ENCODE results near the gene LRRC32. TPM values are rescaled to one million over a fixed set of nuclear protein-coding genes. Genes with fewer than 3 reads are reported as not detected.

The LRRC32 gene
- total RNA-seq, 1 experiment from 2014 or later, result 0.15 TPM

DNA sequence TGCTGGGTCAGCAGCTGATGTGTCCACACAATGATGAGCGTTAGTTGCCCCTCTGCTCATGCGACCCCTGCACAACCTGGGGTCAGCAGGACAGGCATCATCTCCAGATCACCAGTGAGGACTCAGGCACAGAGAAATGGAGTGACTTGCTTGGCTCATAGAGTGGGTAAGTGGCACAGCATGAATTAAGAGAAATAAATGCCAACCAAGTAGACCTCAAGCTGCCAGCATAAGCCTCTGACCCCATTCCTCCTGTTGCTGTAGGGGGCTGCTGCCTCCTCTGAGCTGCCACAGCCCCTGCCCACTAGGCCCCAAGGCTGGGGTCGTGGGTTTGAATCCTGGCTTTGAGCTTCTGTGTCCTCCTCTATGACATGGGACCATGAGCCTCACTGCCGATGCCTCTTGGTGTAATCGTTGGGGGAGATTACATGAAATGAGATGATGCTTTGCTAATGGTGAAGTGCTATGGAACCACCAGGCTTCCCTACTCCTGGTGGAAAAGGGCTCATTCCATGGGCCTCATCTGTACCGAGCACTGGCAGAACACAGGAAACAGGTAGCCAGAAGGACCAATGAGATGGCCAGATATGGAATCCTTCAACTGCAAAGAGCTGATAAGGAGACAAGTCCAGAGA, 33.6 kb downstream of the LRRC32 start (continued):
- TF ChIP-seq, protein P1, sequence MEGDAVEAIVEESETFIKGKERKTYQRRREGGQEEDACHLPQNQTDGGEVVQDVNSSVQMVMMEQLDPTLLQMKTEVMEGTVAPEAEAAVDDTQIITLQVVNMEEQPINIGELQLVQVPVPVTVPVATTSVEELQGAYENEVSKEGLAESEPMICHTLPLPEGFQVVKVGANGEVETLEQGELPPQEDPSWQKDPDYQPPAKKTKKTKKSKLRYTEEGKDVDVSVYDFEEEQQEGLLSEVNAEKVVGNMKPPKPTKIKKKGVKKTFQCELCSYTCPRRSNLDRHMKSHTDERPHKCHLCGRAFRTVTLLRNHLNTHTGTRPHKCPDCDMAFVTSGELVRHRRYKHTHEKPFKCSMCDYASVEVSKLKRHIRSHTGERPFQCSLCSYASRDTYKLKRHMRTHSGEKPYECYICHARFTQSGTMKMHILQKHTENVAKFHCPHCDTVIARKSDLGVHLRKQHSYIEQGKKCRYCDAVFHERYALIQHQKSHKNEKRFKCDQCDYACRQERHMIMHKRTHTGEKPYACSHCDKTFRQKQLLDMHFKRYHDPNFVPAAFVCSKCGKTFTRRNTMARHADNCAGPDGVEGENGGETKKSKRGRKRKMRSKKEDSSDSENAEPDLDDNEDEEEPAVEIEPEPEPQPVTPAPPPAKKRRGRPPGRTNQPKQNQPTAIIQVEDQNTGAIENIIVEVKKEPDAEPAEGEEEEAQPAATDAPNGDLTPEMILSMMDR (IDR thresholded peaks at IDR 0.05), result no peak

DNA sequence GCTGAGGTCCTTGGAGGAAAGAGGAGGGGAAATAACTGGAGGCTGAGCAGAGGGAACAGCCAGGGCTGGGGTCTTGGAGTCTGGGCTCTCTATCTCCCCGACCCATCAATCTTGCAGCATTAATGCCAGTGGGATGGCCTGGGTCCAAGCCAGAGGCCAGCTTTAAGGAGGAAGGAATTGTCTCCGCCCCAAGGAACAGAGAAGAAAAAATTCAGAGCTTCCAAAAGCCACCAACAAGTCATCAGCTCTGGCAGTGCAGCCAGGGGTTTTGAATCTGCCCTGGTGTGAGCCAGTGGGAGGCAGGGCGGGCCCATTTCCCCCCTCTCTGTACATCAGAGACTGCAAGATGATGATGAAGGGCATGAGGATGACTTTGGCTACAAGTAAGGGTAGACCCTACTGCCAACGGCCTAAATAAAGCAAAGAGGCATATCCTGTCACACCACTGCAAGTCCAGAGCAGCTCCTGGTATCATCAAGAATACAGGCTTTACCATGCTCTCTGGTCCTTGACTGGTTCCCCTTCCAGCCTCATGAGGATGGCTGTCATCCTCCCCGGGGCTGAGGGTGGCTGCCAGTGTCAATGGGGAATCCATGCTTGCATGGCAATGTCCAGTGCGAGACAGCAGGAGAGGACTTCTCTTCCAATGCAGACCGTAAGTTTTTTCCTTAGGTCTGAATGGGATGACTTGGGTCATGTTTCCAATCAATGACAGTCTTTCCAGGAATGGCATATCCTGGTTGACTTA, 34.4 kb downstream of the LRRC32 start:
- no TSS peak for BruUV-seq (replicated peaks)
- POLR2A ChIA-PET, result no interaction called here
- no peaks in the 10 kb centered on the region for H3K9me3 ChIP-seq (ENCODE audit: control insufficient read depth, insufficient read depth, low read depth, low read length)
- CTCF ChIA-PET, result interaction anchor here (0.5 kb wide), 1 partner anchor 164 kb away, joined by 3 read pairs; no protein-coding TSS in a partner anchor
- TF ChIP-seq POLR2AphosphoS5 (IDR thresholded peaks at IDR 0.05; ENCODE audit: low read depth, low read length) (no peak), TCF7L2 (IDR thresholded peaks at IDR 0.05; ENCODE audit: low read depth, low read length) (no peak), SIN3A (IDR thresholded peaks at IDR 0.05; ENCODE audit: borderline replicate concordance, insufficient read depth, low read depth, low read length) (no peak)
- TF ChIP-seq, protein P2, sequence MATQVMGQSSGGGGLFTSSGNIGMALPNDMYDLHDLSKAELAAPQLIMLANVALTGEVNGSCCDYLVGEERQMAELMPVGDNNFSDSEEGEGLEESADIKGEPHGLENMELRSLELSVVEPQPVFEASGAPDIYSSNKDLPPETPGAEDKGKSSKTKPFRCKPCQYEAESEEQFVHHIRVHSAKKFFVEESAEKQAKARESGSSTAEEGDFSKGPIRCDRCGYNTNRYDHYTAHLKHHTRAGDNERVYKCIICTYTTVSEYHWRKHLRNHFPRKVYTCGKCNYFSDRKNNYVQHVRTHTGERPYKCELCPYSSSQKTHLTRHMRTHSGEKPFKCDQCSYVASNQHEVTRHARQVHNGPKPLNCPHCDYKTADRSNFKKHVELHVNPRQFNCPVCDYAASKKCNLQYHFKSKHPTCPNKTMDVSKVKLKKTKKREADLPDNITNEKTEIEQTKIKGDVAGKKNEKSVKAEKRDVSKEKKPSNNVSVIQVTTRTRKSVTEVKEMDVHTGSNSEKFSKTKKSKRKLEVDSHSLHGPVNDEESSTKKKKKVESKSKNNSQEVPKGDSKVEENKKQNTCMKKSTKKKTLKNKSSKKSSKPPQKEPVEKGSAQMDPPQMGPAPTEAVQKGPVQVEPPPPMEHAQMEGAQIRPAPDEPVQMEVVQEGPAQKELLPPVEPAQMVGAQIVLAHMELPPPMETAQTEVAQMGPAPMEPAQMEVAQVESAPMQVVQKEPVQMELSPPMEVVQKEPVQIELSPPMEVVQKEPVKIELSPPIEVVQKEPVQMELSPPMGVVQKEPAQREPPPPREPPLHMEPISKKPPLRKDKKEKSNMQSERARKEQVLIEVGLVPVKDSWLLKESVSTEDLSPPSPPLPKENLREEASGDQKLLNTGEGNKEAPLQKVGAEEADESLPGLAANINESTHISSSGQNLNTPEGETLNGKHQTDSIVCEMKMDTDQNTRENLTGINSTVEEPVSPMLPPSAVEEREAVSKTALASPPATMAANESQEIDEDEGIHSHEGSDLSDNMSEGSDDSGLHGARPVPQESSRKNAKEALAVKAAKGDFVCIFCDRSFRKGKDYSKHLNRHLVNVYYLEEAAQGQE (IDR thresholded peaks at IDR 0.05; ENCODE audit: insufficient read depth in 1 of 2, low read depth in 2 of 2, low read length in 1 of 2), result no peak
- TF ChIP-seq, protein P1 (IDR thresholded peaks at IDR 0.05), result no peak
- no peak overlapping the region for H3K27ac ChIP-seq (ENCODE audit: low read length)
- peaks cover 13% of the 10 kb centered on the region; the same call in 1 of the 2 replicates for H3K27me3 ChIP-seq (ENCODE audit: control insufficient read depth, insufficient read depth, low read length)
- H3K36me3 ChIP-seq (ENCODE audit: control insufficient read depth, insufficient read depth, low read length), result no peaks in the 10 kb centered on the region
- in situ Hi-C loops (cut with HindIII; ENCODE audit: low pct_unique_long_range_greater_than_20kb, low sequenced_read_pairs) (no loop called here), intact Hi-C loops (cut with micrococcal nuclease; ENCODE audit: unreplicated experiment) (no loop called here)
- no peak for DNase-seq (ENCODE audit: low read depth, low spot score)
- H3K4me1 ChIP-seq (ENCODE audit: control insufficient read depth, insufficient read depth, low read length), result no peaks in the 10 kb centered on the region
- no peak overlapping the region for H3K4me3 ChIP-seq (ENCODE audit: low read depth in 2 of 2, low read length in 2 of 2)
- ATAC-seq, result no peak

DNA sequence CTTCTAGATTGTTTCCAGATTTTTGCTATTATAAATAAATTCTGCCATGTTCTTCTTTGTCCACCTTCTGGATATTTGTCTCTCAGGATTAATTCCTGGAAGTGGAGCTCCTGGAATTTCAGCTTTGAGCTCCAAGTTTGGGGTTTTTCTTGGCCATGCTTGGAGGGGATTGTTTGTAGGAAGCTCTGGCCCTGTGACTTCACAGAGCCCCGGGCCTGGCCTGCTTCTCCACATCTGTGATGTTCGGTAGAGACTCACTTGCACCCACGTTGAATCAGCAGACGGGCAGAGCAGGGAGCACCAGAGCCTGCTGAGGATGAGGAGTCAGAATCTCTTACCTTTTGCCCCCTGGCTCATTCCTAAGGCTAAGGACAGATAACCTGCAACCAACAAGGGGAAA, 35.7 kb downstream of the LRRC32 start:
- in situ Hi-C loops (cut with HindIII; ENCODE audit: low pct_unique_long_range_greater_than_20kb, low sequenced_read_pairs), result no loop called here
- BruUV-seq (replicated peaks), result no TSS peak
- no peaks in the 10 kb centered on the region for H3K9me3 ChIP-seq (ENCODE audit: control insufficient read depth, insufficient read depth, low read depth, low read length)
- ChIA-PET CTCF (no interaction called here), POLR2A (no interaction called here)
- H3K4me3 ChIP-seq (ENCODE audit: low read depth in 2 of 2, low read length in 2 of 2), result no peak overlapping the region
- H3K4me1 ChIP-seq (ENCODE audit: control insufficient read depth, insufficient read depth, low read length), result no peaks in the 10 kb centered on the region
- no peak for DNase-seq (ENCODE audit: low read depth, low spot score)
- no peak for ATAC-seq
- H3K36me3 ChIP-seq (ENCODE audit: control insufficient read depth, insufficient read depth, low read length), result no peaks in the 10 kb centered on the region
- TF ChIP-seq, protein P2 (IDR thresholded peaks at IDR 0.05; ENCODE audit: insufficient read depth in 1 of 2, low read depth in 2 of 2, low read length in 1 of 2), result no peak
- TF ChIP-seq SIN3A (IDR thresholded peaks at IDR 0.05; ENCODE audit: borderline replicate concordance, insufficient read depth, low read depth, low read length) (no peak), POLR2AphosphoS5 (IDR thresholded peaks at IDR 0.05; ENCODE audit: low read depth, low read length) (no peak), TCF7L2 (IDR thresholded peaks at IDR 0.05; ENCODE audit: low read depth, low read length) (no peak)
- H3K27me3 ChIP-seq (ENCODE audit: control insufficient read depth, insufficient read depth, low read length), result peaks cover 13% of the 10 kb centered on the region; the same call in 1 of the 2 replicates
- intact Hi-C loops (cut with micrococcal nuclease; ENCODE audit: unreplicated experiment), result no loop called here
- H3K27ac ChIP-seq (ENCODE audit: low read length), result no peak overlapping the region

Measured in Panc1 (cell line).